OCI-LY1 (cell line): ENCODE measurements around the gene NRP1.

Experiments
- H2AFZ ChIP-seq: fragments of 200-600 bp; sonication (generic), shearing (Covaris generic); 2 replicates; pipeline ENCODE4 v1.6.0; 2014; ENCODE audit warnings: antibody characterized with exemption, mild to moderate bottlenecking, low read length
- H3F3A ChIP-seq: fragments of 200-600 bp; sonication (generic), shearing (Covaris generic); 2 replicates; pipeline ENCODE4 v1.6.0; 2014; ENCODE audit warnings: mild to moderate bottlenecking, antibody characterized with exemption, low read length, moderate library complexity; ENCODE audit not compliant: insufficient read depth
- H3K27ac ChIP-seq: fragments of 200-600 bp; sonication (generic); 2 replicates; pipeline ENCODE4 v1.5.1; 2014; ENCODE audit warnings: low read length, mixed run types, mild to moderate bottlenecking, low read depth; ENCODE audit not compliant: poor library complexity, severe bottlenecking
- H3K27me3 ChIP-seq: fragments of 200-600 bp; sonication (generic); 2 replicates; pipeline ENCODE4 v1.6.0; 2014; ENCODE audit warnings: antibody characterized with exemption, mild to moderate bottlenecking, low read length, moderate library complexity; ENCODE audit not compliant: insufficient read depth
- H3K36me3 ChIP-seq: fragments of 200-600 bp; sonication (generic); 2 replicates; pipeline ENCODE4 v1.6.1; 2014; ENCODE audit warnings: mild to moderate bottlenecking, antibody characterized with exemption, low read length, moderate library complexity, mixed read lengths; ENCODE audit not compliant: insufficient read depth
- H3K4me1 ChIP-seq: fragments of 200-600 bp; sonication (generic); 2 replicates; pipeline ENCODE4 v1.5.1; 2014; ENCODE audit warnings: mild to moderate bottlenecking, low read length, moderate library complexity; ENCODE audit not compliant: insufficient read depth, severe bottlenecking
- H3K4me2 ChIP-seq: fragments of 200-600 bp; sonication (generic), shearing (Covaris generic); 2 replicates; pipeline ENCODE4 v1.6.1; 2014; ENCODE audit warnings: low read length
- H3K4me3 ChIP-seq: fragments of 200-600 bp; sonication (generic); 2 replicates; pipeline ENCODE4 v1.5.1; 2014; ENCODE audit warnings: low read length, low read depth, mild to moderate bottlenecking, mixed read lengths; ENCODE audit not compliant: poor library complexity, severe bottlenecking
- H3K79me2 ChIP-seq: fragments of 200-600 bp; shearing (Covaris generic); 2 replicates; pipeline ENCODE4 v1.6.1; 2016; ENCODE audit warnings: mixed run types, low read length, mixed read lengths; ENCODE audit not compliant: insufficient read depth
- H3K9ac ChIP-seq: fragments of 200-600 bp; sonication (generic), shearing (Covaris generic); 2 replicates; pipeline ENCODE4 v1.6.1; 2014; ENCODE audit warnings: mild to moderate bottlenecking, low read length, mixed read lengths
- H3K9me2 ChIP-seq: fragments of 200-600 bp; sonication (generic), shearing (Covaris generic); 2 replicates; pipeline ENCODE4 v1.6.1; 2014; ENCODE audit warnings: low read depth, mild to moderate bottlenecking, low read length, mixed read lengths
- H3K9me3 ChIP-seq: fragments of 200-600 bp; shearing (Covaris generic); 2 replicates; pipeline ENCODE4 v1.6.1; 2014; ENCODE audit warnings: low read length, mixed read lengths
- H4K20me1 ChIP-seq: fragments of 200-600 bp; sonication (generic), shearing (Covaris generic); 2 replicates; pipeline ENCODE4 v1.6.0; 2016; ENCODE audit warnings: mild to moderate bottlenecking, low read length; ENCODE audit not compliant: insufficient read depth
- EZH2 ChIP-seq: fragments of 200-600 bp; sonication (generic), shearing (Covaris generic); IDR thresholded peaks from 2 replicates; pipeline ENCODE4 v1.8.0; 2017; ENCODE audit warnings: borderline replicate concordance, mixed run types, mild to moderate bottlenecking, antibody characterized with exemption, low read length, moderate library complexity, mixed read lengths
- TF ChIP-seq, protein P1 (sequence below): fragments of 200-600 bp; sonication (generic), shearing (Covaris generic); IDR thresholded peaks from 2 replicates; pipeline ENCODE4 v1.5.1; 2017; ENCODE audit warnings: mild to moderate bottlenecking, antibody characterized with exemption, low read length, moderate library complexity, mixed read lengths

The NRP1 gene

DNA sequence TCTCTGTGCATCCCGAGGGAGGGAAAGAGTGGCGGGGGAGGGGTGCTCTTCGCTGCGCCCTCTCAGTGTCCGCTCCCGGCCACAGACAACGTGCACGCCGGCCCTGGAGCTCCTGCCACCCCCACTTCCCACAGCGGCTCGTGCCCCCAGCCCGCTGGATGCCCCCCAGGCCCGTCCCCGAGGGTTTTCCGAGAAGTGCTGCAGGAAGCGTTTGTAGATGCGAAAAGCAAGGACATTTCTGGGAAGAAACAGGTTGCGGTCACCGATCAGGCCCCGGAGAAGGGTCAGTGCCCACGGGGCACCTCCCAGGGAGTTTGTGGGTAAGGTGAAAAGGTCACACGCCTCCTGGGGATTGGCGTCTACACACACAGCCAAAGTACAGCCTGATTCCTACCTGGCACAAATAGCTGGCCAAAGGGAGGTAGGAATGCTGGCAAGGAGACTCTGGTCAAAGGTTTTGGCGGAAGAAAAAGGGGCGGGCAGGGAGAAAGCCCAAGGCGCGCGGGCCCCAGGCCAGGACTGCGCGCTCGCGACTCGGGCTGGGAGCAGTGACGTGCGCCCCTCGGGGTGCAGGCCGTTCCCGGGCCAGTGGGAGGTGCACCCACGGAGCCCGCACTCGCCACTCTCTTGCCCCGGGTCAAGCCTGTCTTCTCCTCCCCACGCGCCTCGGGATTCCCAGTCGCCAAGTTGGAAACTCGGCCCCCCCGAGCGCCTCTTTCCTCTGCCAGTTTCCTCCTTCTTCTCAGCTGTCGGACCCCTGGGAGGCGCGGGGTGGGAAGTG lies 1.5 kb upstream of the NRP1 start:
- H2AFZ ChIP-seq = no peak overlapping the region
- H3K4me3 ChIP-seq = no peak overlapping the region
- no peaks in the 10 kb centered on the region for H3K9me2 ChIP-seq
- TF ChIP-seq EZH2 = no peak
- TF ChIP-seq, protein P1, sequence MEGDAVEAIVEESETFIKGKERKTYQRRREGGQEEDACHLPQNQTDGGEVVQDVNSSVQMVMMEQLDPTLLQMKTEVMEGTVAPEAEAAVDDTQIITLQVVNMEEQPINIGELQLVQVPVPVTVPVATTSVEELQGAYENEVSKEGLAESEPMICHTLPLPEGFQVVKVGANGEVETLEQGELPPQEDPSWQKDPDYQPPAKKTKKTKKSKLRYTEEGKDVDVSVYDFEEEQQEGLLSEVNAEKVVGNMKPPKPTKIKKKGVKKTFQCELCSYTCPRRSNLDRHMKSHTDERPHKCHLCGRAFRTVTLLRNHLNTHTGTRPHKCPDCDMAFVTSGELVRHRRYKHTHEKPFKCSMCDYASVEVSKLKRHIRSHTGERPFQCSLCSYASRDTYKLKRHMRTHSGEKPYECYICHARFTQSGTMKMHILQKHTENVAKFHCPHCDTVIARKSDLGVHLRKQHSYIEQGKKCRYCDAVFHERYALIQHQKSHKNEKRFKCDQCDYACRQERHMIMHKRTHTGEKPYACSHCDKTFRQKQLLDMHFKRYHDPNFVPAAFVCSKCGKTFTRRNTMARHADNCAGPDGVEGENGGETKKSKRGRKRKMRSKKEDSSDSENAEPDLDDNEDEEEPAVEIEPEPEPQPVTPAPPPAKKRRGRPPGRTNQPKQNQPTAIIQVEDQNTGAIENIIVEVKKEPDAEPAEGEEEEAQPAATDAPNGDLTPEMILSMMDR = no peak
- H3K4me1 ChIP-seq = no peaks in the 10 kb centered on the region
- no peak overlapping the region for H3K4me2 ChIP-seq
- H4K20me1 ChIP-seq = no peaks in the 10 kb centered on the region
- no peaks in the 10 kb centered on the region for H3K9me3 ChIP-seq
- H3K36me3 ChIP-seq = no peaks in the 10 kb centered on the region
- H3K79me2 ChIP-seq = no peaks in the 10 kb centered on the region
- no peaks in the 10 kb centered on the region for H3K27me3 ChIP-seq
- no peak overlapping the region for H3K9ac ChIP-seq
- H3F3A ChIP-seq = no peaks in the 10 kb centered on the region
- H3K27ac ChIP-seq = no peak overlapping the region

DNA sequence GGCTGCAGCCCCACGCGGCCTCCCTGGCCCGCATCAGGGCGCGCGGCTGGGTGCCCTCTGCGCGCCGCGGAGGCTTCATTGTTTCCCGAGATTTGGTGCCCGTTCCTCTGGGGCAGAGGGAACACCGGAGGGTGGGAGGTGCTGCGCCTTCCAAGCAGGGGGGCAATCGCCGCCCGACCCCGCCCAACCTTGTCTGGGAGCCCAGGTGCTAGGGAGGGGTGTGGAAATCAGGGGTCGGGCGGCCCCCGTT lies 1.0 kb upstream of the NRP1 start:
- no peak overlapping the region for H3K4me2 ChIP-seq
- no peak overlapping the region for H3K27ac ChIP-seq

DNA sequence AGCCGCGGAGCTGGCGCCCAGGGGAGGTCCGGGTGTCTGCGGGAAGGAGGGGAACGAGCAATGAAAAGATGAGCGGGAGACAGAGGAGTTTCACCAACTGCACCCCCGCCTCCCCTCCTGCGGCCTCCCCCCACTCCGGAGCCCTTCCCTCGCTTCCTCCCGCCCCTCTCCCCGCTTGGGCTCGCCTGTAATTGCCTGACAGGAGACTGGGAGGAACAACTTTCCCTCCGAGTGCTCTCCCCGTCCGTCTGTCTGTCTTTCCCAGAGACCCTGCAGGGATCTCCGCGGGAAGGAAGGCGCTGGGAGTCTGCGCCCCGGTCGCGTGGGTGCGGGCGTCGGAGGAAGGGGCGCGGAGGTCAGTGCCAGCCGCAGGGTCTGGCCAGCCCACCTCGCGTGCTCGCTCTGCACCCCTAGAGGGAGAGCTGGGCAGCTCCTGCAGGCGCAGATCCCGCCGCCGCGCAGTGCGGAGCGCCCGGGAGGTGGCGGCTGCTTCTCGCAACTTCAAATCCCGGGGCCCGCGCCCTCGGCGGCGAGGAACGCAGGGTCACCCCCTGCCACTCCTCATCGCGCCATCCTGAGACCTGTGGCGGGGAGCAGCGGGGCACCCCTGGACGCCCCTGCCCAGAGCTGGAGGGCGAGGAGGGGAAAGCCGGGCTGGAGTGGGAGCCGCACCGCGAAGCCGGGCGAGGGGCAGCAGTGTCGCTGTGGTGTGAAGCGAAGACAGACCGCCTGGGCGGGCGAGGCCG lies 511 bp upstream of the NRP1 start:
- Histone ChIP-seq H3K27me3 (no peaks in the 10 kb centered on the region), H3K9me3 (no peaks in the 10 kb centered on the region), H3K4me3 (no peak overlapping the region), H4K20me1 (no peaks in the 10 kb centered on the region), H3K4me1 (no peaks in the 10 kb centered on the region), H3K36me3 (no peaks in the 10 kb centered on the region), H3K79me2 (no peaks in the 10 kb centered on the region), H2AFZ (no peak overlapping the region), H3K9me2 (no peaks in the 10 kb centered on the region), H3F3A (no peaks in the 10 kb centered on the region), H3K9ac (no peak overlapping the region), H3K4me2 (no peak overlapping the region), H3K27ac (no peak overlapping the region)
- no peak for TF ChIP-seq EZH2
- TF ChIP-seq, protein P1 = no peak

More for the DNA sequence above, 1.0 kb upstream of the NRP1 start:
- Histone ChIP-seq H3K79me2 (no peaks in the 10 kb centered on the region), H3K4me3 (no peak overlapping the region), H3K4me1 (no peaks in the 10 kb centered on the region), H3K9me3 (no peaks in the 10 kb centered on the region), H3F3A (no peaks in the 10 kb centered on the region), H2AFZ (no peak overlapping the region), H3K9ac (no peak overlapping the region), H3K36me3 (no peaks in the 10 kb centered on the region), H3K9me2 (no peaks in the 10 kb centered on the region), H3K27me3 (no peaks in the 10 kb centered on the region), H4K20me1 (no peaks in the 10 kb centered on the region)
- TF ChIP-seq, protein P1 = no peak
- no peak for TF ChIP-seq EZH2
